GM18519 (cell line): Measurements from ENCODE around the gene ERICH4.

ENCODE experiments used
- ATAC-seq: cut with Tn5 transposase; IDR thresholded peaks from one replicate; pipeline ENCODE4 v1.9.1; 2021; ENCODE audit warnings: mild to moderate bottlenecking, moderate library complexity; ENCODE audit not compliant: unreplicated experiment, low FRiP score

Gene ERICH4

DNA sequence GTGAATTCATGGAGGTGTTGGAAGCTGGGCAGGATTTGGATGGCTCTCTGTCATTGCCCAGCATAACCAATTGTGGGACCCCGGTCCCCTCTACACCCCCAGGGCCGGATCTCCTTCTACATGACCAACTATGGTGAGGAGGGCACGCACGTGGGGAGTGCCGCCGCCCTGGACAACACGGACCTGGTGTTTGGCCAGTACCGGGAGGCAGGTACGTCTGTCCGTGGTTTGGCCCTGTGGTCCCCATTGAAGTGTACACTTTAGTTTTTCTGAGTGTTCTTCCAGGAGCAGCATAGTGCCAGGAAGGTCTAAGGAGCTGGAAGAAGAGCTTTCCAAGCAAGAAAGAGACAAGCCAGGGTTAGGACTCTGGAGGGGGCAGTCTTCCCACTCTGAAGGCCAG, 29.0 kb upstream of the ERICH4 start:
- ATAC-seq: no peak

- no peak for ATAC-seq
These were observed 28.5 kb upstream of the ERICH4 start for GRCh38 chr19:41414461-41414860.

DNA sequence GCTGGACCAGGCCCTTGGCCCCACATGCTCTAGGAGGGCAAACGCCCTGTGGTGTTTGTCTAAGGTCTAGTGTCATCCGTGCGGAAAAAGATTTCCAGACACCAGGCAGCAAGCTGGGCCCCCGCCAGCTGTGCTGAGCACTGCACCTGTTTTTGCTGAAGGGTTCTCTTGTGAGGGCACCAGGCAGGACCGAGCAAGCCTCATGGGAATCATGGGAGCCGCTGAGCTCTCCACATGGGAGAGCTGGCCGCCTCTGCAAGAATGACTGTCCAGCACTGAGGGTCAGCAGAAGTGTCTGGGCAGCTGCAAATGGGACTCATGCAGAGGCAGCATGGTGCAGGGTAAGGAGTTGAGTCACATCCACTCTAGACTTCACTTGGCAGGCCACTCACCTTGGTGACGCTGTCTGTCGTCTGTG, 27.8 kb upstream of the ERICH4 start:
- no peak for ATAC-seq

DNA sequence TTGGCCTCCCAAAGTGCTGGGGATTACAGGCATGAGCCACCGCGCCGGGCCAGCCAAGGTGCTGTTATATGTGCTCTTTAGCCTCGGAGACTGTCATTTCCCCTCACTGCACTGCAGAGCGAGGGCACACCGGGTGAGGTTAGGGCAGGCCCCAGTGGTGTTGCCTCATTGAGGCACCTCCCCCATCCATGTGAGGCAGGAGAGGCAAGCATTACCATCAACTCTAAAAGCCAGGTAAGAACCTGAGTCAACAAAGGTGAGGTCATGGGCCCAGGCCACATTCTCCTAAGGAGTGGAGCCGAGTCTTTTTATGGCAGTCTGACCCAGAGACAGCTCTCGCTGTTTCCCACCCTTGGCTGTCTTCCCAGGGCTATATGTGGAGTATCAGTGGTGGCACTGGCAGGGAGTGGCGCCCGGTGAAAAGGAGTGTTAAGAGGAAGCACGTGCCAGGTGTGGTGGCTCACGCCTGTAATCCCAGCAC, 26.7 kb upstream of the ERICH4 start:
- ATAC-seq: no peak

DNA sequence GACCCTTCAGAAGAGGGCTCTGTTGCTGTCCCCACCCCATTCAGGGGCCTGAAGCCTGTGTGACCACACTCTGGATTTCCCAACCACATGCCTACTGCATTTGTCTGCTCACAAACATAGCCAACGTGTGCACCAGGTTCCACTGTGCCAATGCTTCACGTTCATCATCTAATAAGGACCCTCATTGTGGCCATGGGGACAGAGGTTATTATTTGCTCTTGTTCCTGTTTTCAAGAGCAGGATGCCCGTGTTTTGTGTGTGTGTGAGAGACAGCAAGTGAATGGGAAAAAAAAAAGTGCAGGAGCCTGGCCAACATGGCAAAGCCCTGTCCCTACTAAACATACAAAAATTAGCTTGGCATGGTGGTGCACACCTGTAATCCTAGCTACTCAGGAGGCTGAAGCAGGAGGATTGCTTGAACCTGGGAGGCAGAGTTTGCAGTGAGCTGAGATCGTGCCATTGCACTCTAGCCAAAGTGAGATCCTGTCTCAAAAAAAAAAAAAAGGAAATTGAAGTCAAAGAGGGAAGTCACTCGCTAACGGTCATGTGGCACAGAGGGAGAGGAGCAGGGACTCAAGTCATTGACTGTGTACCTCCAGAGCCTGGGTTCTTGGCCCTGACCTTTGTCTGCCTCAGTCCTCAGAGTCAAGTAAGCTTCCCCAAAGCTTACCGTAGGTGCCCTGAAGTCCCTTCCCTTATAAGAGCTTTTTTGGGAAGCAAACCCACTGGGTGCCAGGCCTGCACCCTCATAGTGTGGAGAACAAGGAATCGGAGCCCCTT, 22.7 kb upstream of the ERICH4 start:
- no peak for ATAC-seq

DNA sequence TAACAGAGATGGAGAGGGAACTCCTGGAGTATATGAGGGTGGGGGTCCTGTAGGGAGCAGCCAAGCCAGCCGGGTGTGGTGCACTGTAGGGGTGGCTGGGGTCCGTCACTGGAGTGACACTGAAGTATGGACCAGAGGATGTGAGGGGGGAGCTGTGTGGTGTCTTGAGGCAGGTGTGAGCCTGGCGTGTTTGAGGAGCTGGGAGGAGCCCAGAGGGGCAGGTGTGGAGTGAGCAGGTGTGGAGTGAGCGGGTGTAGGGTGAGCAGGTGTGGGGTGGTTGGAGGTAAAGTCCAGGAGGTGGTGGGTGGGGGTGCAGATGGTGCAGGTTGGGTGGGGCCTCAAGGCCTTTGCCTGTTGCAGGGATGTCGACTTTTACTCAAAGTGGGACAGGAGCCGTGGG, 21.6 kb upstream of the ERICH4 start:
- ATAC-seq: no peak

GRCh38 chr19:41421973-41422372, 21.0 kb upstream of the ERICH4 start:
- ATAC-seq: no peak

DNA sequence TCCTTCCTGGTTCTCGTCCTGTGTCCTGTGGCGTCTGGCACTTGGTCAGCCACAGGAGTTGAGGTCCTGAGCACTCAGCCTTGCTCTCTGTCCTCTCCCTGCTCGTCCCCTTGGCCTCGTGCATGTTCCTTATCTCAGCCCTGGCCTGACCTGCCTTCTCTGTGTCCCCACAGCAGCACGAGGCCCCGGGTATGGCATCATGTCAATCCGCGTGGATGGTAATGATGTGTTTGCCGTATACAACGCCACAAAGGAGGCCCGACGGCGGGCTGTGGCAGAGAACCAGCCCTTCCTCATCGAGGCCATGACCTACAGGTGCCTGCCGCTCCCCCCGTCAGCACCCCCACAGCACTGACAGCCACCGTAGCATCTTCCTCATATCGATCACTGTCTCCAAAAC, 20.5 kb upstream of the ERICH4 start:
- no peak for ATAC-seq

GRCh38 chr19:41422955-41423354, 20.0 kb upstream of the ERICH4 start:
- no peak for ATAC-seq

GRCh38 chr19:41424335-41425173, 18.4 kb upstream of the ERICH4 start:
- no peak for ATAC-seq

DNA sequence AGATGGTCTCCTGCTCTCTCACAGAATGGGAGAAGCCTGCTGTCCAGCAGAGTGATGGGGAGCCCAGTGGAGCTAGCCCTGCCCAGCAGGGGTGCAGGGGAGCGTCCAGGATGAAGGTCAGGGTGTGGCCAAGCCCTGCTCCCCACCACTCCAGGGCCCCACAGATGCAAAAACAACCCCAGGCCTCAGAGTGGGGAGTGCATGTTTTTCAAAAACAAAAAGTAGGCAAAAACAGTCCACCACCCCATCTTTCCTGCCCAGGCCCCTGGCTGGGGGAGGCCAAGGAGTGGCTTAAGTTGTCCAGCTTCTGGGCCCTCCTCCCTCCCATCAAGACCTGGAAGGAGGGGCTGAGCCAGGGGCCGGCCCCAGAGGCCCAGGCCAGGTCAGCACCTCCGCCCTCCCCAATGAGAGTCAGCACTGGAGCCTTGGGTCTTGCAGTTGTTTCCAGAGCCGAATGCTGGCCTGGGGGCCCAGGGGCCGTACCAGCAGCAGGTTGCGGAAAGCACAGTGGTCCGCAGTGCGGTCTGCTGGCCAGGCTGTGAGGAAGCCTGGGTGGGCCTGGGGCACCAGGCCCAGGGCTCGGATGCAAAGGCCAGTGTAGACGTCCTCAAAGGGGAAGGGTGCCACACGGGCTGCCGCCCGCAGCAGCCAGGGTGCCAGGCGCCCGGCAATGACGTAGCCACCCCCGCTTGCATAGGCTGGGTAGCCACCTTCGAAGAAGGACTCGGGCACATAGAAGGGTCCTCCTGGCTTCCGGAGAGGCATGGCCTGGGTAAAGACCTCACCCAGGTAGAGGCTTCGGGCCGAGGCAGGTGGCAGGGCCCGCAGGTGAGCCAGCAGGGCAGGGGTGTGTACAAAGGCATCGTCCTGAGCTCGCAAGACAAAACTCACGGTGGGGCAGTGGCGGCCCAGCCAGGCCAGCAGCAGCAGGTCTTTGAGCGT, 17.5 kb upstream of the ERICH4 start:
- no peak for ATAC-seq

DNA sequence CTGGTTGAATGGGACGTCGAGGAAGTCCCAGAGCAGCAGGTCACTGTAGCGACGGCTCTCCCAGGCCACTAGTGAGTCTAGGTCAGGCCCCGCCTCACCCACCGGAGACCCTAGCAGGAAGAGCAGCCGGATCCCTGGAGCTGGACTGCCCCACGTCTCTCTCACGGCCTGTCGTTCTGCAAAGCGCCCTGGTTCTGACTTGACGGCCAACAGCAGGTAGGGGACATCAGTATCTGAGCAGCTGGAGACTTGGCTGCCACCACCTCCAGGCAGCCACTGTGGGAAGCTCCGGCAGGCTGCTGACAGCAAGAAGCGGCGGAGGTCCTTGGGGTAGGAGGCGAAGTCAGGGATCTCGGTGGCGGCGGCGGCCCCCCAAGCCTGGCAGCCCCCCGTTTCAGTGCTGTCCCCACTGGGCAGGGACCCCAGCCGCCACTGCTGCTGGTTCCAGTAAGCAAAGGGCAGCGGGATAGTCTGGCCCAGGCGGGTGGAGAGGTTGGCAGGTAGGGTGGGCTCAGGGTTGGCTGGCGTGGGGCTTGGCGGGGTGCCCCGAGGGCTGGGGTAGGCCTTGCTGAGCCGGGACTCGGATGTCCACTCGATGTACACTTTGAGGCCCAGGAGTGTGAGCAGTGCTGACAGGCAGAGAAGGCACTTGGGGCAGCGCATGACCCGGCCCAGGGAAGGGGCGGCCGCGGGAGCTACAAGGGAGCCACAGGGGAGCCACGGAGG, 16.7 kb upstream of the ERICH4 start:
- no peak for ATAC-seq

- ATAC-seq: no peak
These were observed 15.9 kb upstream of the ERICH4 start, which contains the start of gene B3GNT8 for GRCh38 chr19:41426952-41427646. B3GNT8 (minus strand) TSS chr19:41427374; CDS start chr19:41426778, 596 bp downstream.

- no peak for ATAC-seq
These were observed 15.1 kb upstream of the ERICH4 start for GRCh38 chr19:41427647-41428480.

DNA sequence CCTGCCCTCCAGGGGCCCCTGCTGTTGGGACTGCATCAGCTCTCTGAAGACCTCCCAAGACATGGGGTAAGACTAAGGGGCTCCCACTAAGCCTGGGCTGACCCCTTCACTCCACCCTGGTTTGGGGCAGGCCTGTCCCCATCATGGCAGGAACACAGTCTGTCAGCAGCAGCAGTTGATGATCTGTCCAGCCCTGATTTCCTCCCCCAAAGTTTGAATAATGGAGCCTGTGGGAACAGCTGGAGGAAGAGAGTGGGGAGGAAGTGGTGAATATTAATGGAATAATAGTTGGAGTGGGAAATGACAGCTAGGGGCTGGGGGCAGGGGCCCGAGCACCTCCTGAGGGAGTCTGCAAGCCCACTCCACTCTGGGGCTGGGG, 14.5 kb upstream of the ERICH4 start:
- ATAC-seq: no peak

GRCh38 chr19:41430922-41431321, 12.0 kb upstream of the ERICH4 start:
- no peak for ATAC-seq

- ATAC-seq: no peak
These were observed 11.2 kb upstream of the ERICH4 start for GRCh38 chr19:41431426-41432386.
